ENCODE data around the gene GRIK1.

Gene GRIK1

GRCh38 chr21:29771491-29772066, 168.2 kb downstream of the GRIK1 start:
- no peak for DNase-seq

GRCh38 chr21:29763674-29764073, 176.1 kb downstream of the GRIK1 start:
- no peak for DNase-seq

GRCh38 chr21:29762570-29763082, 177.2 kb downstream of the GRIK1 start:
- DNase-seq, result no peak

GRCh38 chr21:29753216-29753615, 186.6 kb downstream of the GRIK1 start:
- DNase-seq, result no peak

GRCh38 chr21:29751473-29752185, 188.2 kb downstream of the GRIK1 start:
- no peak for DNase-seq

- DNase-seq, result no peak
Measured at GRCh38 chr21:29749957-29750356, 189.8 kb downstream of the GRIK1 start.

GRCh38 chr21:29749223-29749622, 190.6 kb downstream of the GRIK1 start:
- DNase-seq, result no peak

- DNase-seq, result no peak
Measured at GRCh38 chr21:29748391-29749167, 191.2 kb downstream of the GRIK1 start.

- DNase-seq, result no peak
Measured at GRCh38 chr21:29741761-29742160, 198.0 kb downstream of the GRIK1 start.

- DNase-seq, result no peak
Measured at GRCh38 chr21:29739176-29739575, 200.6 kb downstream of the GRIK1 start.

GRCh38 chr21:29738730-29739129, 201.1 kb downstream of the GRIK1 start:
- DNase-seq, result no peak

- no peak for DNase-seq
Measured at GRCh38 chr21:29737186-29737585, 202.6 kb downstream of the GRIK1 start.

GRCh38 chr21:29730281-29730680, 209.5 kb downstream of the GRIK1 start:
- DNase-seq, result no peak

- DNase-seq, result no peak
Measured at GRCh38 chr21:29726044-29726443, 213.8 kb downstream of the GRIK1 start.

- DNase-seq, result no peak
Measured at GRCh38 chr21:29725025-29725736, 214.6 kb downstream of the GRIK1 start.

GRCh38 chr21:29721964-29722363, 217.8 kb downstream of the GRIK1 start:
- no peak for DNase-seq

- DNase-seq, result no peak
Measured at GRCh38 chr21:29721221-29721620, 218.6 kb downstream of the GRIK1 start.

GRCh38 chr21:29719521-29719920, 220.3 kb downstream of the GRIK1 start:
- DNase-seq, result no peak

- no peak for DNase-seq
Measured at GRCh38 chr21:29718081-29718815, 221.5 kb downstream of the GRIK1 start.

- DNase-seq, result no peak
Measured at GRCh38 chr21:29717659-29718058, 222.1 kb downstream of the GRIK1 start.

GRCh38 chr21:29716753-29717152, 223.0 kb downstream of the GRIK1 start:
- no peak for DNase-seq

GRCh38 chr21:29715089-29715488, 224.7 kb downstream of the GRIK1 start:
- no peak for DNase-seq
